ENCODE data around the gene ODAPH.

- no peak for TF ChIP-seq CTCF (IDR thresholded peaks at IDR 0.05; ENCODE audit: poor library complexity)
- TF ChIP-seq EZH2phosphoT487 (IDR thresholded peaks at IDR 0.05; ENCODE audit: low read depth, severe bottlenecking, unreplicated experiment) = no peak
- TF ChIP-seq EZH2 (IDR thresholded peaks at IDR 0.05; ENCODE audit: borderline replicate concordance) = no peak
These were observed 56.4 kb downstream of the ODAPH start for GRCh38 chr4:75612306-75612705.

Measured in hepatocyte (in vitro differentiated cells).